ENCODE measurements around the gene UCHL1.

DNA sequence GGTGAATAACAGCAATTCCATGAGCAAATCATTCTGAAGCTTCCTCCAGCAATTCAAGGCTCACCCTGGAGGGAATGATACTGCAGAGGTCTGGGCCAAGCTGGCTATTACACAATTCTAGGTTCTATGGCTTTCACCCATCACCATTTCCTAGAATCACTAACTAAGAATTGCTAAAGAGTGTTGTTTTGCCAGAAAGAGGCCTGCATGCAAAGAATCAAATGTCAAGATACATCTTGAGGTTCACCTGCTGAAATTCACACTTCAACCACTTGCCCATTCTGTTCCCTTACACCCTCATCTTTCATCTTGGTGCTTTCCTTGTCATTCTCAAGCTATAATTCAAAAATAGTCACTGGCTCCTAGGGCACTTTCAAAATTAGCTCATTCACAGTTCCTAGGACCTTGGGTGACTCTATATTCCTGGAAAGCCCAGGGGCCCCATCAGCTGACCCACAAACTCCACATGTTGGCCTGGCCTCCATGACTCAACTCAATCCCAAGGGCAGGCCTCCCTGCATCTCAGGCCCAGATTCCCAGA lies 49.4 kb upstream of the UCHL1 start:
- TF ChIP-seq CTCF (IDR thresholded peaks at IDR 0.05) (no peak), ZFX (IDR thresholded peaks at IDR 0.05; ENCODE audit: borderline replicate concordance) (no peak)

Measured in 22Rv1 (cell line).